Spleen (tissue), 11 donors: ENCODE measurements around the gene DEDD. TPM values are rescaled to one million over a fixed set of nuclear protein-coding genes. Genes with fewer than 3 reads are reported as not detected.
A peak's percentile ranks its signal among the peaks of the same experiment; 100 is the strongest.

Experiments
- DNase-seq: peaks from one replicate; pipeline ENCODE4 v3.0.0-alpha.2; 2020
- H3K27ac ChIP-seq, 8 donors: fragments of 200-600 bp; sonication (generic) in 7 of 8; 1 replicate in 4 of 8; 2 replicates in 4 of 8; pipeline versions ENCODE4 v1.5.0 to v1.8.0; 2016 to 2021; ENCODE audit warnings: inconsistent platforms in 4 of 8, mild to moderate bottlenecking in 4 of 8, moderate library complexity in 1 of 8
- H3K27me3 ChIP-seq, 7 donors: fragments of 200-600 bp; sonication (generic) in 6 of 7; replicated peaks in 1 of 7; 1 replicate in 4 of 7; 2 replicates in 3 of 7; pipeline versions ENCODE4 v1.5.0 to v1.8.0; 2016 to 2021; ENCODE audit warnings: inconsistent platforms in 3 of 7, mild to moderate bottlenecking in 1 of 7
- H3K36me3 ChIP-seq, 6 donors: fragments of 200-600 bp; sonication (generic) in 5 of 6; 1 replicate in 4 of 6; 2 replicates in 2 of 6; pipeline versions ENCODE4 v1.5.0 to v1.8.0; 2016 to 2021; ENCODE audit warnings: inconsistent platforms in 2 of 6
- H3K4me1 ChIP-seq, 6 donors: fragments of 200-600 bp; sonication (generic) in 5 of 6; 1 replicate in 3 of 6; 2 replicates in 3 of 6; pipeline versions ENCODE4 v1.5.0 to v1.8.0; 2016 to 2021; ENCODE audit warnings: inconsistent platforms in 3 of 6
- H3K4me3 ChIP-seq, 8 donors: fragments of 200-600 bp; sonication (generic) in 7 of 8; 1 replicate in 4 of 8; 2 replicates in 4 of 8; pipeline versions ENCODE4 v1.5.0 to v1.8.0; 2016 to 2021; ENCODE audit warnings: inconsistent platforms in 4 of 8, mild to moderate bottlenecking in 4 of 8, moderate library complexity in 2 of 8
- H3K9me3 ChIP-seq, 8 donors: fragments of 200-600 bp; sonication (generic) in 7 of 8; 1 replicate in 4 of 8; 2 replicates in 4 of 8; pipeline versions ENCODE4 v1.5.0 to v1.8.0; 2016 to 2021; ENCODE audit warnings: inconsistent platforms in 4 of 8
- CTCF ChIP-seq, 11 experiments: fragments of 200-600 bp in 7 of 11; fragments of 450-650 bp in 4 of 11; sonication (generic) in 4 of 11; IDR thresholded peaks in 8 of 11; conservative IDR thresholded peaks in 3 of 11; 1 replicate in 7 of 11; 2 replicates in 4 of 11; pipeline versions ENCODE4 v1.4.0 to v1.8.0; 2016 to 2021; ENCODE audit warnings: antibody characterized with exemption in 11 of 11, inconsistent platforms in 4 of 11, mild to moderate bottlenecking in 1 of 11
- POLR2A ChIP-seq, 3 donors: fragments of 450-650 bp; IDR thresholded peaks; one replicate each; pipeline ENCODE4 v1.5.1; 2017; ENCODE audit warnings: antibody characterized with exemption in 3 of 3, mild to moderate bottlenecking in 1 of 3
- POLR2AphosphoS5 ChIP-seq, 3 donors: sonication (generic); formaldehyde crosslinking; IDR thresholded peaks; one replicate each; pipeline ENCODE4 v1.5.1; 2017; ENCODE audit warnings: antibody characterized with exemption in 3 of 3
- WGBS, 5 donors: extraction: QIAGEN DNeasy Blood & Tissue Kit in 3 of 5; methylation state at CpG; one replicate each; pipeline versions ENCODE4 v1.1.5 to v1.1.7; 2013 to 2018; 5-methylcytosine and 5-hydroxymethylcytosine counted together
- intact Hi-C: fragments of 100-400 bp; cut with DNase I; formaldehyde crosslinking; loops from one replicate; pipeline ENCODE4 v1.15.0; 2023; ENCODE audit warnings: low total_unique reads
- polyA plus RNA-seq, 3 donors: library from polyadenylated mRNA; stranded (reverse); fragments of 200-250 nt; gene quantifications; one replicate each; pipeline ENCODE4 v1.2.1, GENCODE V29; 2013
- total RNA-seq, 7 donors: library from RNA; depleted of rRNA in 3 of 7; stranded (reverse); fragments of >200 nt in 3 of 7; fragmentation: NEBNext Ultra II Directional in 4 of 7; extraction: Animal tissue kit (Norgen Biotek cat#: 25700) in 4 of 7; gene quantifications; one replicate each; pipeline versions ENCODE4 v1.1.0 to v1.2.1, GENCODE V29; 2016 to 2021
- donor health status: healthy with polysubstance abuse.
- donor health status: DM: no; HTN: no; CAD: no; lungs with moderate emphysema.
- donor health status: DM: no; HTN: no; CAD: no.
- donor health status: Bipolar disorder and iron deficiency.
- donor health status: healthy.
- donor health status: DM: no; HTN: no; CAD: no.
- donor health status: DM: yes; HTN: yes; CAD: no.

DEDD gene
- total and polyA plus RNA-seq, 10 donors, result 15.9 to 49.1 (median 37.6) TPM

- no peaks in the 10 kb centered on the region for H3K9me3 ChIP-seq
- peak overlapping the region in 7 of 8 donors; percentile 79 to 95 (median 93) for H3K27ac ChIP-seq
- WGBS, 5 donors, result 75 to 85% (median 83%) methylated on average over 10 of the region's 10 CpGs
- H3K36me3 ChIP-seq, result peaks cover 5 to 53% (median 47%) of the 10 kb centered on the region in 6 donors
- H3K4me3 ChIP-seq, result peak overlapping the region in 6 of 8 donors; percentile 71 to 95 (median 76)
- intact Hi-C loops, result no loop called here
- peaks cover 18 to 83% (median 50%) of the 10 kb centered on the region in 6 donors for H3K4me1 ChIP-seq
- no peaks in the 10 kb centered on the region for H3K27me3 ChIP-seq
- DNase-seq, result peak; percentile 76
- TF ChIP-seq CTCF (IDR thresholded peaks at IDR 0.05 in 8 of 11, conservative IDR thresholded peaks at IDR 0.05 in 3 of 11) (no peak), POLR2A (IDR thresholded peaks at IDR 0.05) (no peak), POLR2AphosphoS5 (IDR thresholded peaks at IDR 0.05) (no peak)
Observed at GRCh38 chr1:161175771-161176453, 43.4 kb upstream of the DEDD start.

GRCh38 chr1:161174911-161175310 lies 42.4 kb upstream of the DEDD start:
- Histone ChIP-seq H3K27me3 (no peaks in the 10 kb centered on the region), H3K27ac (peak overlapping the region in 3 of 8 donors; percentile 91 to 95 (median 95)), H3K4me1 (peaks cover 18 to 73% (median 42%) of the 10 kb centered on the region in 6 donors), H3K4me3 (peak overlapping the region in 1 of 8 donors; percentile 95), H3K9me3 (no peaks in the 10 kb centered on the region), H3K36me3 (peaks cover 5 to 63% (median 57%) of the 10 kb centered on the region in 6 donors)
- peak; percentile 76 for DNase-seq
- intact Hi-C loops, result no loop called here
- TF ChIP-seq POLR2A (IDR thresholded peaks at IDR 0.05) (no peak), CTCF (IDR thresholded peaks at IDR 0.05 in 8 of 11, conservative IDR thresholded peaks at IDR 0.05 in 3 of 11) (no peak), POLR2AphosphoS5 (IDR thresholded peaks at IDR 0.05) (no peak)
- 92 to 99% (median 96%) methylated on average over 11 of the region's 11 CpGs for WGBS, 5 donors

GRCh38 chr1:161173711-161174110 lies 41.2 kb upstream of the DEDD start:
- WGBS, 5 donors, result 92 to 95% (median 95%) methylated on average over 11 of the region's 11 CpGs
- intact Hi-C loops, result no loop called here
- Histone ChIP-seq H3K4me1 (peaks cover 18 to 67% (median 42%) of the 10 kb centered on the region in 6 donors), H3K27me3 (no peaks in the 10 kb centered on the region), H3K4me3 (no peak overlapping the region), H3K27ac (peak overlapping the region in 5 of 8 donors; percentile 3 to 62 (median 42)), H3K9me3 (no peaks in the 10 kb centered on the region), H3K36me3 (peaks cover 5 to 75% (median 64%) of the 10 kb centered on the region in 6 donors)
- peak; percentile 53 for DNase-seq
- TF ChIP-seq POLR2A (IDR thresholded peaks at IDR 0.05), result no peak
- no peak for TF ChIP-seq CTCF (IDR thresholded peaks at IDR 0.05 in 8 of 11, conservative IDR thresholded peaks at IDR 0.05 in 3 of 11)
- TF ChIP-seq POLR2AphosphoS5 (IDR thresholded peaks at IDR 0.05), result no peak

GRCh38 chr1:161172776-161173376 lies 40.4 kb upstream of the DEDD start:
- peak overlapping the region in 6 of 8 donors; percentile 3 to 62 (median 34) for H3K27ac ChIP-seq
- H3K4me3 ChIP-seq, result no peak overlapping the region
- TF ChIP-seq POLR2AphosphoS5 (IDR thresholded peaks at IDR 0.05) (peak in 1 of 3 donors; percentile 31), POLR2A (IDR thresholded peaks at IDR 0.05) (no peak)
- intact Hi-C loops, result no loop called here
- peaks cover 17 to 66% (median 41%) of the 10 kb centered on the region in 6 donors for H3K4me1 ChIP-seq
- no peaks in the 10 kb centered on the region for H3K27me3 ChIP-seq
- peaks cover 5 to 77% (median 64%) of the 10 kb centered on the region in 6 donors for H3K36me3 ChIP-seq
- no peak for DNase-seq
- 62 to 76% (median 66%) methylated on average over 4 of the region's 4 CpGs for WGBS, 5 donors
- H3K9me3 ChIP-seq, result no peaks in the 10 kb centered on the region
